Loucy (cell line): Measurements from ENCODE around the gene FAM114A2.

Experiments used
- H2AFZ ChIP-seq: fragments of 200-600 bp; sonication (generic); 2 replicates; pipeline ENCODE4 v1.6.0; 2016; ENCODE audit warnings: antibody characterized with exemption, mild to moderate bottlenecking, low read length, moderate library complexity
- H3F3A ChIP-seq: fragments of 200-600 bp; 2 replicates; pipeline ENCODE4 v1.6.0; 2016; ENCODE audit warnings: antibody characterized with exemption, low read depth, mild to moderate bottlenecking
- H3K27me3 ChIP-seq: fragments of 200-600 bp; sonication (generic); 2 replicates; pipeline ENCODE4 v1.6.1; 2014; ENCODE audit warnings: low read length, mild to moderate bottlenecking; ENCODE audit not compliant: insufficient read depth, poor library complexity, severe bottlenecking
- H3K36me3 ChIP-seq: fragments of 200-600 bp; sonication (generic); 2 replicates; pipeline ENCODE4 v1.6.1; 2016; ENCODE audit warnings: low read length; ENCODE audit not compliant: insufficient read depth
- H3K4me1 ChIP-seq: fragments of 200-600 bp; sonication (generic); 2 replicates; pipeline ENCODE4 v1.5.1; 2014; ENCODE audit warnings: low read length, mild to moderate bottlenecking; ENCODE audit not compliant: insufficient read depth, poor library complexity, severe bottlenecking
- H3K4me2 ChIP-seq: fragments of 200-600 bp; sonication (generic); 2 replicates; pipeline ENCODE4 v1.6.0; 2014; ENCODE audit warnings: antibody characterized with exemption, low read length, low read depth, mild to moderate bottlenecking; ENCODE audit not compliant: poor library complexity, severe bottlenecking
- H3K4me3 ChIP-seq: fragments of 200-600 bp; sonication (generic); 2 replicates; pipeline ENCODE4 v1.5.1; 2014; ENCODE audit warnings: low read length, mild to moderate bottlenecking, mixed read lengths; ENCODE audit not compliant: poor library complexity, severe bottlenecking
- H3K79me2 ChIP-seq: fragments of 200-600 bp; sonication (generic); 2 replicates; pipeline ENCODE4 v1.6.1; 2014; ENCODE audit warnings: low read length; ENCODE audit not compliant: insufficient read depth
- H3K9ac ChIP-seq: fragments of 200-600 bp; sonication (generic); 2 replicates; pipeline ENCODE4 v1.6.0; 2014; ENCODE audit warnings: mild to moderate bottlenecking, low read depth, low read length, moderate library complexity; ENCODE audit not compliant: poor library complexity, severe bottlenecking
- H3K9me2 ChIP-seq: fragments of 200-600 bp; sonication (generic); replicated peaks from 2 replicates; pipeline ENCODE4 v1.6.1; 2016; ENCODE audit warnings: low read depth, low read length, mixed read lengths
- H3K9me3 ChIP-seq: fragments of 200-600 bp; sonication (generic); 2 replicates; pipeline ENCODE4 v1.6.1; 2014; ENCODE audit warnings: mild to moderate bottlenecking, antibody characterized with exemption, low read length, low read depth; ENCODE audit not compliant: insufficient read depth
- H4K20me1 ChIP-seq: fragments of 200-600 bp; sonication (generic); 2 replicates; pipeline ENCODE4 v1.6.0; 2014; ENCODE audit warnings: antibody characterized with exemption, low read length, mild to moderate bottlenecking; ENCODE audit not compliant: insufficient read depth, poor library complexity, severe bottlenecking
- EZH2phosphoT487 ChIP-seq: fragments of 200-600 bp; IDR thresholded peaks from 2 replicates; pipeline ENCODE4 v1.6.1; 2018; ENCODE audit warnings: antibody characterized with exemption, mild to moderate bottlenecking, moderate library complexity, borderline replicate concordance
- TF ChIP-seq, protein P1 (sequence below): fragments of 200-600 bp; sonication (generic); conservative IDR thresholded peaks from 2 replicates; pipeline ENCODE4 v1.5.1; 2014; ENCODE audit warnings: mild to moderate bottlenecking, antibody characterized with exemption, low read length

Gene FAM114A2

DNA sequence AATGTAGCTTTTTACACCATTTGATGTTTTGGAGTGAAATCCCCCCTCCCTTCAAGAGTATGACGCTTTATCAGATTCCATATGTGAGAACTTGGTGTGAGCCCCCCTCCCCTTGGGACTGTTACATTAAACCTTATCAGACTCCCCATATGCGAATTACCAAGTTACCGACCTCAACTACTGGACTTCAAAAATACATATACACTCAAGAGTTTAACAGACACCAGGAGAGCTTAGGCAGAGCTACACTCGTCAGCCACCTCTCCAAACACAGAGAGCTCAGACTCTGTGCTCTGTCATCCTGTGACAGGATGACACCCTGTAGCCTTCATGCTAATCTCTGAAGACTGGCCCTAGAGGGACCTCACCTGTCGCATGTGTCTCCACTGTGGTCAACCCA is 50.2 kb downstream of the FAM114A2 start:
- Histone ChIP-seq H3K79me2 (no peaks in the 10 kb centered on the region), H3K4me1 (no peaks in the 10 kb centered on the region), H3F3A (no peaks in the 10 kb centered on the region), H3K36me3 (no peaks in the 10 kb centered on the region), H3K27me3 (no peaks in the 10 kb centered on the region), H3K4me2 (no peak overlapping the region), H3K4me3 (no peak overlapping the region), H4K20me1 (no peaks in the 10 kb centered on the region), H2AFZ (no peak overlapping the region), H3K9me2 (no peaks in the 10 kb centered on the region), H3K9ac (no peak overlapping the region), H3K9me3 (no peaks in the 10 kb centered on the region)
- no peak for TF ChIP-seq EZH2phosphoT487
- TF ChIP-seq, protein P1, sequence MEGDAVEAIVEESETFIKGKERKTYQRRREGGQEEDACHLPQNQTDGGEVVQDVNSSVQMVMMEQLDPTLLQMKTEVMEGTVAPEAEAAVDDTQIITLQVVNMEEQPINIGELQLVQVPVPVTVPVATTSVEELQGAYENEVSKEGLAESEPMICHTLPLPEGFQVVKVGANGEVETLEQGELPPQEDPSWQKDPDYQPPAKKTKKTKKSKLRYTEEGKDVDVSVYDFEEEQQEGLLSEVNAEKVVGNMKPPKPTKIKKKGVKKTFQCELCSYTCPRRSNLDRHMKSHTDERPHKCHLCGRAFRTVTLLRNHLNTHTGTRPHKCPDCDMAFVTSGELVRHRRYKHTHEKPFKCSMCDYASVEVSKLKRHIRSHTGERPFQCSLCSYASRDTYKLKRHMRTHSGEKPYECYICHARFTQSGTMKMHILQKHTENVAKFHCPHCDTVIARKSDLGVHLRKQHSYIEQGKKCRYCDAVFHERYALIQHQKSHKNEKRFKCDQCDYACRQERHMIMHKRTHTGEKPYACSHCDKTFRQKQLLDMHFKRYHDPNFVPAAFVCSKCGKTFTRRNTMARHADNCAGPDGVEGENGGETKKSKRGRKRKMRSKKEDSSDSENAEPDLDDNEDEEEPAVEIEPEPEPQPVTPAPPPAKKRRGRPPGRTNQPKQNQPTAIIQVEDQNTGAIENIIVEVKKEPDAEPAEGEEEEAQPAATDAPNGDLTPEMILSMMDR = no peak

DNA sequence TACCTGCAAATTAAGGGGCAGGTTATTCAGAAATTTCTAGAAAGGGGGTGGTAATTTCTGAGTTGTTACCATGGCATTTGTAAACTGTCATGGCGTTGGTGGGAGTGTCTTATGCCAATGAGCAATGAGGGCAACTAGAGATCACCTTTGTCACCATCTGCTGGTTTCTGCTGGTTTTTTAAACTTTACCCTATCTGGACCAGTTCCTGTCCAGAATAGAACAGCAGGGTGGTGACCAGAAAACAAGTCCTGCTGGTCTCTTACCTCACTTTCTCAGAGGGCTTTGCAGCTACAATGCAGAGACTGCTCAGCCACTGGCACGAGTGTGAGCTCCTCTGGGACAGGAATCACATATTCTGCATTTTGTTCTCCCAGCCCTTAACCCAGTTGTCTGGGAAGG is 51.4 kb downstream of the FAM114A2 start:
- no peak for TF ChIP-seq EZH2phosphoT487
- TF ChIP-seq, protein P1 = no peak
- H3K4me1 ChIP-seq = no peaks in the 10 kb centered on the region
- no peaks in the 10 kb centered on the region for H3K36me3 ChIP-seq
- no peaks in the 10 kb centered on the region for H4K20me1 ChIP-seq
- no peaks in the 10 kb centered on the region for H3F3A ChIP-seq
- no peak overlapping the region for H2AFZ ChIP-seq
- H3K79me2 ChIP-seq = no peaks in the 10 kb centered on the region
- no peaks in the 10 kb centered on the region for H3K9me2 ChIP-seq
- H3K4me2 ChIP-seq = no peak overlapping the region
- H3K9me3 ChIP-seq = no peaks in the 10 kb centered on the region
- H3K9ac ChIP-seq = no peak overlapping the region
- no peak overlapping the region for H3K4me3 ChIP-seq
- H3K27me3 ChIP-seq = no peaks in the 10 kb centered on the region

DNA sequence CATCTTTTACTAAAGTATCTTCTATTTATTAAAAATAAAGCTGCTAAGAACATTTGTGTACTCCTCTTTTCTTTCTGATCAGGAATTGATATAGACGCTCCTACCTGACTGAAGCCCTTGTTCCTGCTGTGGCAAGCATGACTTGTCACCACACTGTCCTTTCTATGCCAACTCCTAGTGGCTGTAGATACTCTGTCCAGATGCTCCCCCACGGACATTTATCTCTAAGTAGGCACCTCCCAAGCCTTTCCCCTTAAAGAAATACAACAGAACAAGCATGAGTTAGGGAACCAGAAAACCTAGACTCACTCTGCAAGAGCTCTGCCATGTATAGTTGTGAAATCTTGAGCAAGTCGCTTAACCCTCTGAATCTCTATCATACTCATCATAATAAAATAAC is 53.2 kb downstream of the FAM114A2 start:
- Histone ChIP-seq H3K4me2 (no peak overlapping the region), H3K4me1 (peaks cover 9% of the 10 kb centered on the region), H3F3A (no peaks in the 10 kb centered on the region)

More for the DNA sequence above, 53.2 kb downstream of the FAM114A2 start:
- Histone ChIP-seq H3K9me3 (no peaks in the 10 kb centered on the region), H3K9ac (no peak overlapping the region), H3K4me3 (no peak overlapping the region), H3K9me2 (no peaks in the 10 kb centered on the region), H4K20me1 (no peaks in the 10 kb centered on the region), H3K79me2 (no peaks in the 10 kb centered on the region), H3K36me3 (no peaks in the 10 kb centered on the region), H3K27me3 (no peaks in the 10 kb centered on the region), H2AFZ (no peak overlapping the region)
- TF ChIP-seq, protein P1 = no peak
- TF ChIP-seq EZH2phosphoT487 = no peak
